Ramos (cell line): ENCODE results near the gene ARHGEF16.

ENCODE experiments used
- in situ Hi-C: fragments of 300-500 bp; cut with MboI; formaldehyde crosslinking; loops from one replicate; pipeline ENCODE4 v1.14.3; 2022; ENCODE audit warnings: low sequenced_read_pairs; ENCODE audit not compliant: unreplicated experiment

Gene ARHGEF16

DNA sequence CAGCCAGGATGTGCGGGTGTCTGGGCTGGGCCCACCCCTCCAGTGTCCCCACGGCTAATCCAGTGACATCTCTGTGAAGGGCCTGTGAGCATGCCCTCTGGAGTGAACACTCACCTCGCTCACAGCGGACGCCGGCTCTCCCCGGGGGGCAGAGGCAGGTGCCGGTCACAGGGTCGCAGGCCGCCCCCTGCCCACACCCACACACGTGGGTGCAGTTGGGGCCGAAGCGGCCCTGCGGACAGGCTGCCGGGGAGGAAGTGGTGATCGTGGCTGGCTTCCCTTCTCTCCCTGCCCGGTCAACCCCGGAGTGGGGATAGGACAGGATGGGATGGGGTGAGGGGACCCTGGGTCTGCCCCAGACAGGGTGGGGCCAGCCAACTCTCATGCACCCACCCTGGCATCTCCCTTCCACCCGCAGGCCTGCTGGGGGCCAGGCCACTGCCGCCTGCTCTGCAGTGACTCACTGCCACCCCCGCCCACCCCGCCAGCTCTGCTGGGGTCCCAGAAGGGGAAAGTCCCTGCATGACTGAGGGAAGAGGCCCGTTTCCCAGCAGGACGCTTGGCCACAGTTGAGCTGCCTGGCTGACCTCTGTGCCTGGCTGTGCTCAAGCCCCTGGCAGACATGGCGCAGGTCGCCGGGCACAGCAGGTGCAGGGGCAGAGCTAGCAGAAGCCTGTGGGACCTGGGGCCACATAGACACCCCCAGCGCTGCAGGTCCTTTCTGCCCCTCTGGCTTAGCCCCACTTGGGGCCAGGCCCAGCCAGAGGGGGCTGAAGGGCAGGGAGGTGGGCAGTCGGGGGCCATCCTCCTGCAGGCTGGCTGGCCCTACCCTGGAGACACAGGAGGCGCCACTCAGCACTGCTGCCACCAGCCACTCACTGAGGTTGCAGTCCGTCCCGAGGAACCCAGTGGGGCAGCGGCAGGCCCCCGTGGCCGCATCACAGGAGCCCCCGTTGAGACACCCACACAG, 41.6 kb downstream of the ARHGEF16 start:
- in situ Hi-C loops, result no loop called here

DNA sequence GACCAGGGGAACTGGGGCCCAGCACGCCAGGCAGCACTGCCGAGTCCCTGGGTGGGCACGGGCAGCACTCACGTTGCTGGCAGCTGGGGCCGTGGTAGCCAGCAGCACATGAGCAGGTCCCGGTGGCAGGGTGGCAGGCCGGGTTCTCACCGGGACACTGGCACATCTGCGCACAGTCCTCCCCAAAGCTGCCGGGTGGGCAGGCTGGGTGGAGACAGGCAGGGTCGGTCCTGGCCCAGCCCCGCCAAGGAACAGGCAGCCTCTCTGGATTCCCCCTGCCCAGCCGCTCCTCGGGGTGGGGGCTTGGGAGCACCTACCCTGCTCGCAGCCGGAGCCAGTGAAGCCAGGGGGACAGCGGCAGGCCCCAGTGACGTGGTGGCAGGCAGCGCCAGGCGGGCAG, 42.5 kb downstream of the ARHGEF16 start:
- in situ Hi-C loops, result no loop called here

DNA sequence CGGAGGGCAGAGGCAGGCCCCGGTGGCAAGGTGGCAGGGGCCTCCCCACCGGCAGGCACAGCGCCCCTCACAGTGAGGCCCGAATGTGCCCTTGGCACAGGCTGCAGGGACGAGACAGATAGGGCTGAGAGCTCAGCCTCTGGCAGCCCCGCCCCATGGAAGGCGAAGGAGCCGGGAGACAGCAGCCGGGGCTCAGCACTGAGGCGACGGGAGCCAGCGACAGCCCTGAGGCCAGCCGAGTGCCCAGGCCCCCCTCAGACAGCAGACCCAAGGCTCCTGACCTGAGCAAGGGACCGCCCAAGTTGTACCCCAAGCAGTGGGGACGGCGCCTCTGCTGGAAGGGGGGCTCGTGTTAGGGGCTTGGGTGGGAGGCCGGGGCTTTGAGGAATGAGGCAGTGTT, 43.1 kb downstream of the ARHGEF16 start:
- in situ Hi-C loops, result no loop called here

DNA sequence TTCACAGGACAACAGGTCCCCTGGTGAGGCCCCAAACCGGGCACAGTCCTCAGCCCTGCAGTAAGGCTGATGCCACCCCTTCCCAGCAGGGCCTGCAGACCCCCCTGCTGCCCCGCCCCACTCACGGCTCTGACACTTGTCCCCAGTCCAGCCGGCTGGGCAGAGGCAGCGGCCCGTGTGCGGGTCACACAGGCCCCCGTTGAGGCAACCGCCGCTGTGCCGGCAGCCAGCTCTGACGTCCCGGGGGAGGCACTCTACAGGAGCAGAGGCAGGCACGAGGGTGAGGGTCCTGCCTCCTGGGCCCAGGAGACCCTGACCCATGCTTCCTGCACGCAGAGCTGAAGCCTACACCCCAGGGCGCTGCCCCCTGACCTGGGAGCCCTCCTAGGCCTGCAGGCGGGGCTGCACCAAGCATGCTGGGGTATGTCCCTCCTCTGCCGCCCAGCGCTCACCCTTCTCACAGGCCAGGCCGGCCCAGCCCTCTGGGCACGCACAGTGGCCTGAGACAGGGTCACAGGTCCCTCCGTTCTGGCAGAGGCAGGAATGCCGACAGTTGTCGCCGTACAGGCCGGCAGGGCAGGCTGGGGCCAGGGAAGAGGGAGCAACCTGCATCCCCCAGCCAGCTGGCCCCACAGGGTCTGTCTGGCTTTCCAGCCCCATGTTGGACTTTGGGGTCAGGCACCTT, 43.9 kb downstream of the ARHGEF16 start:
- in situ Hi-C loops, result no loop called here

DNA sequence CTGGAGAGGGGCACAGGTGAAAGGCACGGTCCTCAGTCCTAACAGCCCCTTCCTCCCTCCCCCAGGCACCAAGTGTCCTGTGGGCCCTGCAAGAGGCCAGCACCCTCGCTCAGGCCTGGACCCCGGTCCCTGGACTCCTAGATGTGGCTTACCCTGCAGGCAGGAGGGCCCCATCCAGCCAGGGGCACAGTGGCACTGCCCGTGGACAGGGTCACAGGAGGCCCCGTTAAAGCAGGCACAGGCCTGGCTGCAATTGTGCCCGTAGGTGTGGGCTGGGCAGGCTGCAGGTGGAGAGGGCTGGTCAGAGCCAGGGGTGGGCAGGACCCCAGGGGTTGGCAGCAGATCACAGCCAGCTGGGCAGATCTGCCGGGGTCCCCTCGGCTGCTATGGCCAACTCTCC, 44.5 kb downstream of the ARHGEF16 start:
- in situ Hi-C loops, result no loop called here

DNA sequence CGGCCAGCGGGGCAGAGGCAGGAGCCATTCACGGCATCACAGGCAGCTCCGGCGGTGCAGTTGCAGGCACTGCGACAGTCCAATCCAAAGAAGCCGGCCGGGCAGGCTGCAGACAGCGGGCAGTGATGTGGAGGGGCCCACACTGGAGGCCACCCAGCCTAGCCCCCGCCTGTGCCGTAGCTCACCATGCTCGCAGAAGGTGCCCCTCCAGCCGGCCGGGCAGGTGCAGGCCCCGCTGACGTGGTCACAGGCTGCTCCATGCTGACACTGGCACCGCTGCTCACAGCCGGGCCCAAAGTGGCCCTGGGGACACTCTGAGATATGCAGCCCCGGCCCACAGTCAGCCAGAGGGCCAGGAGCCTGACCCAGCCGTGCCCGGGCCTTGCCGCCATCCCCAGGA, 45.1 kb downstream of the ARHGEF16 start:
- in situ Hi-C loops, result no loop called here

DNA sequence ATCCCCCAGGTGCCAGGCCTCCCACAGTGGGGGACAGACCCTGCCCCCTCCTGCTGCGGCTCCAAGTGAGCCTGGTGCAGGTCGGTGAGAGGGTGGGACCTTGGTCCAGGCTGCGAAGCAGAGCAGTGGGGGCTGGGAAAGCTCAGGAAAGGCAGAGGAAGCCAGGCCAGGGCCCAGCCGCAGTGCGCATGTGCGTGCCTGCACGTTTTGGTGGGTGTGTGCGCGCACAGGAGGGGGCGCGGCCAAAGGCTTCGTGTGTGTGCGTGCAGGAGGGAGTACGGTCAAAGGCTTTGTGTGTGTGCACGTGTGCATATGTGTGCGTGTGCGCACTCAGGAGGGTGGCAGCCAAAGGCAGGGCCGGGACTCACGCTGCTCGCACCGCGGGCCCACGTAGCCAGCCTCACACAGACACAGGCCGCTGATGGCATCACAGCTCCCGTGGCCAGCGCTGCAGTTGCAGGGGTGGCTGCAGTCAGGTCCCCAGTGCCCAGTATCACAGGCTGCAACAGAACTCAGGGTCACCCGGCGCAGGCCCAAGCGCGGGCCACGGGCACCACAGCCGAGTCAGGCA, 45.9 kb downstream of the ARHGEF16 start:
- in situ Hi-C loops, result no loop called here

DNA sequence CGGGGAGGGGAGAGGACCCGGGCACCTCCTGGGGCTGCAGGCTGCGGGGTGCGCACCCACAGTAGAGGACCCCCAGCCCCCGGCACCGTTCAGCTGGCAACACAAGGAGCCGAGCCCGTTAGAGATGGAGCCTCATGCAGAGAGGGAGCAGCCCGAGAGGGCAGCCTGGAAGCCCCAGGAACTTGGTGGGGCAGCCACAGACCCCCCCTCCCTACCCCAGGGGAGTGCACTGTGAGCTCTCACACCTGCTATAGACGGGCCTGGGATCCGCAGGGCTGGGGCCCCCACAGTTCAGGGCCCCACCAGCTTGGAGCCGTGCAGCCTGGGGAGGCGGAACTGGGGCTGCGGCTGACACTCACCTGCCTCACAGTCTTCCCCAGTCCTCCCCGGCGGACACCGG, 47.0 kb downstream of the ARHGEF16 start:
- in situ Hi-C loops, result no loop called here

DNA sequence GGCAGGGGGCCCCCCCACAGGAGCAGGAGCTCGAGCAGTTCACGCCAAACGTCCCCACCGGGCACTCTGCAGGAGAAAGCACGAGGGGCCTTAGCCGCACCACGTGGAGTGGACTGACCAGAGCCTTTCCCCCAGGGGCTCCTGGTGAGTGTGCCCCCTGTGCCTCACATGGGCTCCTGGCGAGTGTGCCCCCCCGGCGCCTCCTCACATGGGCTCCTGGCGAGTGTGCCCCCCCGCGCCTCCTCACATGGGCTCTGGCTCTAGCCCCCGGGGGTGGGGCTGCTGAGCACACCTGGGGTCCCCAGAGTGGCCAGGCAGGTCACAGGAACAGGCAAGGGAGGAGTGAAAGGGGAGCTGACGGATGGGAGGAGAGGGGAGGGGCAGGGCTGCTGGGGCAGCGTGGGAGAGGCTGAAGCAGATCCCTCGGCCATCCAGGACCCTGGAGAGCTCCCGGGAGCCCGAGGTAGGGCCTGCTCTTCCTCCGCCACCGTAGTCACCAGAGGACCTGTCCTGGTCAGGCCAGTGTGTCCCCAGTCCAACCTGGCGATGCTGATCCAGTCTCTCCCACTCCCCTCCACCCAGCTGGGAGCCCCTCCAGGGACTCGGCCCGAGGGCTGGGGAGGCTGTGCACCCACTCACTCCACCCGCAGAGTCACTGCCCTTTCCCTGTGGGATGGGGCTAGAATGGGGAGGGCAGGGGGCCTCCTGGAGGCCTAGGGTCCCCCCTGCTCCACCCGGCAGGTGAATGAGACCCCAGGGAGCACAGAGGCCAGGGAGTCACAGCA, 47.6 kb downstream of the ARHGEF16 start:
- in situ Hi-C loops, result no loop called here

DNA sequence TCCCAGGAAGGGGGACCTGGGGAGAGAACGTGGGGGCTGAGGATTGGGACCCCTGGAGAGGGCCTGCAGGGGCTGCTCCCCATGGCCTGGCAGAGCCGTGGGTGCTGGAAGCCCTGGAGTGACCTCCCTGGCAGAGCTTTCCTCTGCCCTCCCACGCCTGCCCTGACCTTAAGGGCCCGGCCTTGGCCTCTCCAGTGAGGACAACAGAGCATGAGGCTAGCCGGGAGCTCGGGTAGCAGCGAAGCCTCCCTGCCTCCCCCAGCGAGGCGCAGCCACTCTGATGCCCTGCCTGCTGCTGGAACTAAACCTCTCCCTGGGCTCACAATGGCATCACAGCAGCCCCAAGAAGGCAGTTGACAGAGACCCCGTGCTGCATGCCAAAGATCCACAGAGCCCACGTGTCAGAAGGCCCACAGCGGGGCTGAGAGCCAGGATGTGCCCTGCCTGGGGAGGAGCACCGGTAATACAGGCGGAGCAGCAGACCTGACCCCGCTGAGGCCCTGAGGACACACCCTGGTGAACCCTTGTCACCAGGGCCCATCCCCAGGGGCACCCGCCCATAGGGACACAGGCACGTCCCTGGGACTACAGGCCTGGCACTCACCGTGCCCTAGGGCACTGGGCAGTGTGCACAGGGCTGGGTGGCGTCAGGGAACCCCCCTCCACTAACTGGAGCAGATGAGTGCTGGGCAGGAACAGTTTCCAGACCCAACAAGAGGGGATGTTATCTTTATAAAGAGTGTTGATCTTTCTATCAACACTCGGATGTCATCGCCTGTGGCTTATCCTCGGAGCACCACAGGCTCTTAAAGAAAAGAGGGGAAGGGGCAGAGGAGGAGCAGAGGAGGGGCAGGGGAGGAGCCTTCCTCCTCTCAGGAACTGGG, 48.4 kb downstream of the ARHGEF16 start:
- in situ Hi-C loops, result no loop called here

DNA sequence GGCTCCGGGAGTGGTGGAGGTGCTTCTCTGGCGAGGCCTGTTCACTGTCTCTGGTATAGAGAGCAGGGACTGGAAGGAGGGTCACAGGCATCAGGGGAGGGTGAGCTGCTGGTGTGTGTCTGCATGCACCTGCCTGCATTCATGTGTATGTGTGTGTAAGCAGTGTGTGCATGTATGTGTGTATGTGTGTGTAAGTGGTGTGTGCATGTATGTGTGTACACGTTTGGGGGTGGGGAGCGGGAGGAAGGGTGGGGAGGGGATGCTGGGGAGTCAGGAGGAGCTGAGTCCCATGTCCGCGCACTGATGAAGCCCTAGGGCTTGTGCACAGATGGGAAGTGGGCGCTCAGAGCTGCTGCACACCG, 49.0 kb downstream of the ARHGEF16 start:
- in situ Hi-C loops, result no loop called here

DNA sequence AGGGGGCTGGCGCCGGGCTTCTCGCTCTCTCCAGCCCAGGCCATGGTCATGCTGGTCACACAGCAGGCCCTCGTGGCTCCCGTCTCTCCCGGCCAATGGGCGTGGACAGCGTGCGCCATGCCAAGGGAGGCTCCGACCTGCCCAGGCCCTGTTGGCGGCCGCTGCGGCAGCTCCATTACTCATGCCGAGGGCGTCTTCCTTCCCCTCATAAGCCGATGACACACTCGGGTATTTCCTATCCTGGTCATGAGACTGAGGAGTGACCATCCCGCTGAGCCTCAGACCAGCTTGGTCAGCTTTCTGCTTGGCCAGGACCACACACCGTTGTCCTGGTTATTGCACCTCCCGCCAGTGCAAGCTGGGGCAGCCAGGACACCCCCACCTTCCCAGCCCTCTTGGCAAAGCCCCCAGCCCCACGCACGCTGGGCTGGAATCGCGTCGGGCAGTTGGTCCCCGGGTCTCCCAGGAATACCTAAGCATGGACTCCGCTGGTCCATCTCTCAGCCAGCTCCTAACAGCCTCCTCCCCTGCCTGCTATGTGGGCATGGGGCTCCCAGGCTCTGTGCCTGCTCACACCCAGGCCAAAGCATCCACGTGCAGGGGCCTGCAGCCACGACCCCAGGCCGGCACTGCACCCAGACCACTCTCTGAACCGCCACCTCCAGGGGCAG, 49.8 kb downstream of the ARHGEF16 start:
- in situ Hi-C loops, result no loop called here

DNA sequence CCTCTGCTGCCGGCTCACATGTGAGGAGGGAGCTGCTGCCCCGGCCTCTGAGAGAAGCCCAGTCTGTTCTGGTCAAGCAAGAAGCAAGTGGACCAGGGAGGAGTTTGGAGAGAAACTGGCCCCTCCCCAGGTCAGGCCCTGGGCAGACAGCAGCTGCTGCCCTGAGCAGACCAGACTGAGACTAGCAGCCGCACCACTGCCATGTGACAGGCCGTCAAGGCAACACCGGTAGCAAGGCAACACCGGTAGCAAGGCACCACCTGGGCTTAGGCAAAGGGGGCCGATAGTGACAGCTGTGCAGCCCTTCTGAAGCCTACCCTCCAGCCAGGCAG, 50.3 kb downstream of the ARHGEF16 start:
- in situ Hi-C loops, result no loop called here

DNA sequence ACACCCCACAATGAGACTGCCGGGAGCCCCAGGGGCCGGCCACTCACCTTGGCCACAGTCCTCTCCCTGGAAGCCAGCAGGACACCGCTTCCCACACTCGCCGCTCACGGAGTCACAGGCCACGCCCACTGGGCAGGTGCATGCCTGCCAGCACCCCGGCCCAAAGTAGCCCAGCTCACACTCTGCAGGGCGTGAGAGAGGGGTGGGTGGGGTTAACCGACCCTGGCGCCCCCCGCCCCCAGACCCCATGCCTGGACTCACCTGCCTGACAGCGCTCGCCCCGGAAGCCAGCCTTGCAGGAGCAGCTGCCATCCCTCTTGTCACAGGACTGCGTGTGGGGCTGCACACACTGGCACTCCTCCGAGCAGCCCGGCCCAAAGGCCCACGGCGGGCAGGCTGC, 50.7 kb downstream of the ARHGEF16 start:
- in situ Hi-C loops, result no loop called here

DNA sequence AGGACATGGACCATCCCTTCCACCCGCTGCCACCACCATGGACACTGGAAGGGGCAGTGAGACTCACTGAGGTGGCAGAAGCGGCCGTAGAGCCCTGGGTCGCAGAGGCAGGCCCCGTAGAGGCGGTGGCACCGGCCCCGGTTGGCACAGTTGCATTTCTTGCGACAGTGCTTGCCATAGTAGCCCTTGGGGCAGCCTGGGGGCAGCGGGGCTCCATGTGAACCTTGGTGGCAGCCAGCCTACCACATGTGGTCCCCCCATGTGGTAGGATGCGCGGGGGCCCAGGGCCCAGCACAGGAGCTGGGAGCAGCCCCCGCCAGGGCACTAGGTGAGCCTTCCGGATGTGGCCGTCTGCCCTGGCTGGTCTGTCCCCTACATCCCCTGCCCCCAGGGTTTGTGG, 51.6 kb downstream of the ARHGEF16 start:
- in situ Hi-C loops, result no loop called here

DNA sequence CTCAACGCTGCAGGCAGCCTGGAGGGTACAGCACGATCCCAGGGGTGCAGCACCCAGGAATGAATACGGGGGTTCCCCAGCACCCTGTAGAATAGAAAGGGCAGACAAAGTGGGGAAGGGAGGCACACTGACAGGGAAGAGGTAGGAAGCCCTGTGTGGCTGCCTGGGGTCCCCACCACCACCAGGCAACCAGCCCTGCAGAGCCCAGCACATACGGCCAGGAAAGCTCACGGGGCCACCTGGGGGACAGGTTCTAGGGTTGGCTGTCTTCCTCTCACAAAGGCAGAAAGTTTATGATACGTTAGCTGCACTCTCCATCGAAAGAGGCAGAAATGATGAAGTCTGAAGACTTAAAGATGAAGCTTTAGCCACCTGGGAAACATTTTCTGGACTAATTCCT, 52.5 kb downstream of the ARHGEF16 start:
- in situ Hi-C loops, result no loop called here

DNA sequence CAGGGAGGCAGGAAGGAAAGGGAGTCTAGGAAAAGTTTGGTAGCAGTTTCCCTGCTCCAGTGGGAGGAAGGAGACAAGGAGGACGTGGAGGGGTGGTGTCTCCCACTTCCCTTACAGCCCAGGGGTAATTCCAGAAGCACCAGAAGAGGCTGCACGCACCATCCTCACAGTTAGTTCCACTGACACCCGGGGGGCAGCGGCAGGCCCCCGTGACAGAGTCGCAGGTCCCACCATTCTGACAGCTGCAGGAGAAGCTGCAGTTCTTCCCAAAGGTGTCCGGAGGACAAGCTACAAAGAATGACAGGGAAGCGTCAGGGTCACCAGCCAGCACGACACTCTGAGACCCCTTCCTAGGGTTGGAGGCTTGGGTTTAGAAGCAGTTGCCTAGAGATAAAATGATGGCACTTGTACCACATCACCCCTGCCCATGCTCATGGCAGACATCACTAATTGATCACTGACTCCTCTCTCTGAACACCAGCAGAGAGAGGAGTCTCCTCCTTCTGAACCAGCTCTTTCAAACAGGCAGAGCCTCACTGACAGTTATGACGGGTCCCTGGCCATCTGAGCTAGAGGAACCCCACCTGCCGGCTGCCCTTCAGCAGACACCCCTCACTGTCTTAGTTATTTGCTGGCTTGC, 53.3 kb downstream of the ARHGEF16 start:
- in situ Hi-C loops, result no loop called here

DNA sequence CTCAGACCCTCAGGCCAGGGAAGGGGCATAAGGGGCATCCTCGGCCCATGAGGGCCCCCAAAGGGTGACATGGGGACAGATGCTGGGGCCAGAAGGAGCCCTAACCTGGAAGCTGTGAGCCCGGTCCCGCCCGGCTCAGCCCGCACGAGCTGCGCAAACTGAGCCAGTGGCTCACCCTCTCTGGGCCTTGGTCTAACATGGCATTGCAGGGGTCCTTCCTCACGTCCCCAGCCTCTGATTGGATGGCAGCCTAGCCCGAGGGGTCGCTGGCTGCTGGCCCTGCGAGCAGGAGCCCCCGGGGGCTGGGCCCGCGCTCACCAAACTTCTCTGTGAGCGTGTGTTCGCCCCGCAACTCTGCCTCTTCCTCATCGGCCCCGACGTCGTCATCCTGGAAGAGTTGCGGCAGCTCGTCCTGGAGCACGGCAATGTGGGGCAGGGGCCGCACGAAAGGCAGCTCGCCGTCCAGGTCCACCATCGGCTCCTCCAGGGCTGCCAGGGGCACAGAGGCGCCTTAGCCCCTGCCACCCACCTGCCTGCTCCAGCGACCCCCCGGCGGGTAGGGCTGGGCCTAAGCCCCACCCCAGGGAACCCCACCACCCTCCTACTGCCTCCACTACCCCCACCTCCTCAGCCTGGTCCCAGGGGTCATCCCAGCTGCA, 54.4 kb downstream of the ARHGEF16 start:
- in situ Hi-C loops, result no loop called here
